ENCODE measurements around the gene RAP1GDS1.

GRCh38 chr4:98387345-98388026, 126.3 kb downstream of the RAP1GDS1 start:
- no peak for TF ChIP-seq CTCF (IDR thresholded peaks at IDR 0.05)
- TF ChIP-seq EP300 (IDR thresholded peaks at IDR 0.05), result no peak
- no peak for TF ChIP-seq POLR2AphosphoS5 (IDR thresholded peaks at IDR 0.05)

Data from stomach (tissue), 4 donors.